K562 (cell line): Measurements from ENCODE around the gene PLEKHA6. TPM values are rescaled to one million over a fixed set of nuclear protein-coding genes. Genes with fewer than 3 reads are reported as not detected.

Experiments
- CHD4 ChIP-seq: fragments of 200-600 bp; sonication (generic); IDR thresholded peaks from 3 replicates; pipeline ENCODE4 v1.6.1; 2012; ENCODE audit warnings: low read depth, mild to moderate bottlenecking, mixed read lengths, low read length, inconsistent platforms; ENCODE audit not compliant: insufficient read depth, insufficient replicate concordance, poor library complexity, severe bottlenecking
- E2F1 ChIP-seq: sonication (generic); formaldehyde crosslinking; IDR thresholded peaks from 2 replicates; pipeline ENCODE4 v1.8.1; 2023; ENCODE audit warnings: mild to moderate bottlenecking, missing genetic modification reagents, moderate library complexity
- E4F1 ChIP-seq: fragments of 250-450 bp; sonication (Bioruptor Pico); IDR thresholded peaks from 2 replicates; pipeline ENCODE4 v1.5.0; 2021; ENCODE audit warnings: mild to moderate bottlenecking, borderline replicate concordance
- HDAC1 ChIP-seq, 2 experiments: fragments of 450-650 bp; IDR thresholded peaks; 2 replicates each; pipeline ENCODE4 v1.6.1; 2016 to 2017; ENCODE audit warnings: inconsistent platforms in 1 of 2, mild to moderate bottlenecking in 1 of 2, moderate library complexity in 1 of 2
- ILF3 ChIP-seq: fragments of 450-650 bp; IDR thresholded peaks from 2 replicates; pipeline ENCODE4 v1.6.1; 2018; ENCODE audit warnings: antibody characterized with exemption, mild to moderate bottlenecking, moderate library complexity, borderline replicate concordance
- KAT8 ChIP-seq: fragments of 450-650 bp; IDR thresholded peaks from 2 replicates; pipeline ENCODE4 v1.6.1; 2016; ENCODE audit warnings: low read depth, mild to moderate bottlenecking
- NEUROD1 ChIP-seq: fragments of 150-350 bp; IDR thresholded peaks from 2 replicates; pipeline ENCODE4 v1.6.1; 2014; ENCODE audit warnings: borderline replicate concordance, low read length, low read depth; ENCODE audit not compliant: partially characterized antibody
- NFIC ChIP-seq: fragments of 450-650 bp; IDR thresholded peaks from 2 replicates; pipeline ENCODE4 v1.6.1; 2017; ENCODE audit warnings: mild to moderate bottlenecking, inconsistent platforms
- OTX1 ChIP-seq: fragments of 450-650 bp; formaldehyde crosslinking; IDR thresholded peaks from 2 replicates; pipeline ENCODE4 v1.4.0; 2022; ENCODE audit warnings: mild to moderate bottlenecking
- PCBP2 ChIP-seq: fragments of 200-400 bp; formaldehyde crosslinking; IDR thresholded peaks from 2 replicates; pipeline ENCODE4 v1.6.1; 2018; ENCODE audit warnings: low read length, low read depth, mild to moderate bottlenecking, moderate library complexity; ENCODE audit not compliant: poor library complexity, severe bottlenecking
- TAL1 ChIP-seq: fragments of 450-650 bp; IDR thresholded peaks from 2 replicates; pipeline ENCODE4 v1.6.1; 2016; ENCODE audit warnings: mild to moderate bottlenecking
- ZBTB11 ChIP-seq, 3 experiments: fragments of 200-800 bp in 1 of 3; fragments of 250-450 bp in 1 of 3; fragments of 450-650 bp in 1 of 3; sonication (Bioruptor Pico) in 1 of 3; sonication (Bioruptor generic) in 1 of 3; formaldehyde crosslinking in 1 of 3; IDR thresholded peaks; 2 replicates each; pipeline versions ENCODE4 v1.6.1 to v1.8.0; 2016 to 2022; ENCODE audit warnings: mild to moderate bottlenecking in 2 of 3, missing genetic modification characterization in 2 of 3, missing compliant biosample characterization in 1 of 3, moderate library complexity in 1 of 3
- ZC3H11A ChIP-seq: IDR thresholded peaks from 2 replicates; pipeline ENCODE4 v1.6.1; 2012; ENCODE audit warnings: low read depth, low read length, improper control_type of control experiment
- polyA plus RNA-seq, 8 experiments: library from polyadenylated mRNA; depleted of rRNA in 4 of 8; stranded (reverse) in 5 of 8; unstranded in 3 of 8; fragments of >200 nt; fragmentation: Nextera tagmentation in 2 of 8; fragmentation: Illumina TruSeq in 1 of 8; extraction: Ambion mirVana in 2 of 8; extraction: Trizol in 1 of 8; gene quantifications; 2 replicates each; pipeline versions ENCODE4 v1.2.1 to v1.2.3, GENCODE V29; 2011 to 2014; ENCODE audit warnings: inconsistent platforms in 1 of 8, missing spikeins in 1 of 8
- total RNA-seq, 7 experiments: library from RNA; depleted of rRNA in 6 of 7; stranded (reverse); fragments of >200 nt in 6 of 7; fragmentation: Illumina TruSeq in 2 of 7; extraction: Trizol in 2 of 7; gene quantifications; 2 replicates each; pipeline versions ENCODE4 v1.2.1 to v1.2.3, GENCODE V29; 2011 to 2021; ENCODE audit warnings: low replicate concordance in 1 of 7
- TF ChIP-seq, protein P1 (sequence below): fragments of 450-650 bp; IDR thresholded peaks from 2 replicates; pipeline ENCODE4 v1.7.0; 2016; ENCODE audit warnings: borderline replicate concordance
- TF ChIP-seq, protein P2 (sequence below), 2 experiments: IDR thresholded peaks; 2 replicates each; pipeline ENCODE4 v1.6.1; 2012; ENCODE audit warnings: improper control_type of control experiment in 2 of 2, low read depth in 2 of 2, low read length in 2 of 2, borderline replicate concordance in 1 of 2

PLEKHA6 gene
- total and polyA plus RNA-seq, 9 of the 15 experiments (the other 6 are each of a cell fraction or from before 2014, with no cell fraction given) = under 0.01 to 0.33 (median 0.01) TPM; not detected in 4

DNA sequence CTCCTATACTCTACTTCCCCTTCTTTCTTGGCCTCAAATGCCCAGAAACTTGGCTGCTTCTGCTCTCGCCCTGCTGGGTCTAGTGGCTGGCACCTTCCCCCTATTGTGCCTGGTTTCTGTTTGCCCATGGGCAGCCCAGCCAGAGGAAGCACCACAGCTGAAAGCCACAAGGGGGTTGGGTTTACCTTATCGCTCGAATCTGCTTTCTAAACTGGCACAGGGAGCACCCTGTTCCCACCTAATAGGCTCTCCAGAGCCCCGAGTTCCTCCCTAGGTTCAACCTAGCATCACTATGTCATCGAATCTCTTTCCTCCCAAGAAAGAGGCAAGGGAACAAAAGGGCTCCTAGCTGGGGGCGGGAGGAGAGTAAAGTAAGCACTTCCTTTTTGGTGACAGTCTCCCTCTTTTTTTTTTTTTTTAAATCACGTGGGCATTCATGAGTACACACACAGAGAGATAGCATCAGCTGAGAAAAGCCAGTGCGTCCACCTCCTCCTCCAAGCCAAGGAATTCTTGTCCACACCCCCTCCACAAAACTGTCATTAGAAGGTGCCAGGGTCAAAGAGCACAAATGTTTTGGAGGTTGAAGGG lies 72.8 kb downstream of the PLEKHA6 start (continued):
- TF ChIP-seq, protein P1, sequence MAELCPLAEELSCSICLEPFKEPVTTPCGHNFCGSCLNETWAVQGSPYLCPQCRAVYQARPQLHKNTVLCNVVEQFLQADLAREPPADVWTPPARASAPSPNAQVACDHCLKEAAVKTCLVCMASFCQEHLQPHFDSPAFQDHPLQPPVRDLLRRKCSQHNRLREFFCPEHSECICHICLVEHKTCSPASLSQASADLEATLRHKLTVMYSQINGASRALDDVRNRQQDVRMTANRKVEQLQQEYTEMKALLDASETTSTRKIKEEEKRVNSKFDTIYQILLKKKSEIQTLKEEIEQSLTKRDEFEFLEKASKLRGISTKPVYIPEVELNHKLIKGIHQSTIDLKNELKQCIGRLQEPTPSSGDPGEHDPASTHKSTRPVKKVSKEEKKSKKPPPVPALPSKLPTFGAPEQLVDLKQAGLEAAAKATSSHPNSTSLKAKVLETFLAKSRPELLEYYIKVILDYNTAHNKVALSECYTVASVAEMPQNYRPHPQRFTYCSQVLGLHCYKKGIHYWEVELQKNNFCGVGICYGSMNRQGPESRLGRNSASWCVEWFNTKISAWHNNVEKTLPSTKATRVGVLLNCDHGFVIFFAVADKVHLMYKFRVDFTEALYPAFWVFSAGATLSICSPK = no peak
- no peak for TF ChIP-seq E2F1 (CRISPR knock-in tag)
- TF ChIP-seq NEUROD1 = no peak
- TF ChIP-seq KAT8 = no peak
- no peak for TF ChIP-seq E4F1 (CRISPR knock-in tag)
- TF ChIP-seq ZBTB11 (CRISPR knock-in tag; IDR thresholded peaks at IDR 0.05) = peak in 1 of 3 experiments; percentile 72; a peak in 1 of 6 replicates
- TF ChIP-seq ZC3H11A = no peak
- TF ChIP-seq PCBP2 = no peak
- no peak for TF ChIP-seq ILF3
- no peak for TF ChIP-seq OTX1
- TF ChIP-seq CHD4 = no peak
- TF ChIP-seq HDAC1 (IDR thresholded peaks at IDR 0.05) = no peak
- TF ChIP-seq, protein P2, sequence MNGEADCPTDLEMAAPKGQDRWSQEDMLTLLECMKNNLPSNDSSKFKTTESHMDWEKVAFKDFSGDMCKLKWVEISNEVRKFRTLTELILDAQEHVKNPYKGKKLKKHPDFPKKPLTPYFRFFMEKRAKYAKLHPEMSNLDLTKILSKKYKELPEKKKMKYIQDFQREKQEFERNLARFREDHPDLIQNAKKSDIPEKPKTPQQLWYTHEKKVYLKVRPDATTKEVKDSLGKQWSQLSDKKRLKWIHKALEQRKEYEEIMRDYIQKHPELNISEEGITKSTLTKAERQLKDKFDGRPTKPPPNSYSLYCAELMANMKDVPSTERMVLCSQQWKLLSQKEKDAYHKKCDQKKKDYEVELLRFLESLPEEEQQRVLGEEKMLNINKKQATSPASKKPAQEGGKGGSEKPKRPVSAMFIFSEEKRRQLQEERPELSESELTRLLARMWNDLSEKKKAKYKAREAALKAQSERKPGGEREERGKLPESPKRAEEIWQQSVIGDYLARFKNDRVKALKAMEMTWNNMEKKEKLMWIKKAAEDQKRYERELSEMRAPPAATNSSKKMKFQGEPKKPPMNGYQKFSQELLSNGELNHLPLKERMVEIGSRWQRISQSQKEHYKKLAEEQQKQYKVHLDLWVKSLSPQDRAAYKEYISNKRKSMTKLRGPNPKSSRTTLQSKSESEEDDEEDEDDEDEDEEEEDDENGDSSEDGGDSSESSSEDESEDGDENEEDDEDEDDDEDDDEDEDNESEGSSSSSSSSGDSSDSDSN (IDR thresholded peaks at IDR 0.05; ENCODE audit: borderline replicate concordance in 1 of 2, low read depth in 2 of 2, low read length in 2 of 2) = no peak
- TF ChIP-seq NFIC = no peak
- TF ChIP-seq TAL1 = no peak
